Transverse colon (tissue), 4 donors: ENCODE data around the gene ZBTB32. TPM values are rescaled to one million over a fixed set of nuclear protein-coding genes. Genes with fewer than 3 reads are reported as not detected.

Experiments
- DNase-seq: peaks from one replicate; pipeline ENCODE4 v3.0.0-alpha.2; 2019
- H3K27ac ChIP-seq, 4 donors: fragments of 200-600 bp; sonication (generic); 2 replicates each; pipeline ENCODE4 v1.5.1; 2016 to 2018; ENCODE audit warnings: inconsistent platforms in 4 of 4
- H3K27me3 ChIP-seq: fragments of 200-600 bp; sonication (generic); 2 replicates; pipeline ENCODE4 v1.5.1; 2017; ENCODE audit warnings: inconsistent platforms
- H3K36me3 ChIP-seq, 4 donors: fragments of 200-600 bp; sonication (generic); 2 replicates each; pipeline ENCODE4 v1.5.1; 2017 to 2019; ENCODE audit warnings: inconsistent platforms in 4 of 4
- H3K4me1 ChIP-seq, 4 donors: fragments of 200-600 bp; sonication (generic); 2 replicates each; pipeline ENCODE4 v1.5.1; 2017 to 2020; ENCODE audit warnings: inconsistent platforms in 4 of 4
- H3K4me3 ChIP-seq, 4 donors: fragments of 200-600 bp; sonication (generic); 1 replicate in 1 of 4; 2 replicates in 3 of 4; pipeline versions ENCODE4 v1.5.1 to v1.6.1; 2017 to 2019; ENCODE audit warnings: inconsistent platforms in 4 of 4
- H3K9me3 ChIP-seq, 2 donors: fragments of 200-600 bp; sonication (generic); 2 replicates each; pipeline ENCODE4 v1.5.1; 2017 to 2019; ENCODE audit warnings: inconsistent platforms in 2 of 2
- CTCF ChIP-seq, 5 experiments: fragments of 200-600 bp in 3 of 5; fragments of 450-650 bp in 2 of 5; sonication (generic) in 3 of 5; IDR thresholded peaks; 1 replicate in 2 of 5; 2 replicates in 3 of 5; pipeline ENCODE4 v1.5.1; 2016 to 2017; ENCODE audit warnings: antibody characterized with exemption in 5 of 5, inconsistent platforms in 3 of 5, mild to moderate bottlenecking in 2 of 5, moderate library complexity in 1 of 5
- EP300 ChIP-seq: sonication (generic); formaldehyde crosslinking; IDR thresholded peaks from one replicate; pipeline ENCODE4 v1.6.1; 2017; ENCODE audit warnings: antibody characterized with exemption, low read depth
- POLR2A ChIP-seq: fragments of 450-650 bp; IDR thresholded peaks from one replicate; pipeline ENCODE4 v1.6.1; 2016; ENCODE audit warnings: antibody characterized with exemption, mild to moderate bottlenecking, moderate library complexity
- POLR2AphosphoS5 ChIP-seq, 3 donors: sonication (generic); formaldehyde crosslinking; IDR thresholded peaks; one replicate each; pipeline ENCODE4 v1.6.1; 2016; ENCODE audit warnings: antibody characterized with exemption in 3 of 3
- WGBS, 2 donors: methylation state at CpG; one replicate each; pipeline ENCODE4 v1.1.5; 2018; ENCODE audit warnings: low coverage in 1 of 2; 5-methylcytosine and 5-hydroxymethylcytosine counted together
- in situ Hi-C, 4 donors: fragments of 200-750 bp; cut with MboI; loops; one replicate each; pipeline versions ENCODE4 v1.15.0 to v1.15.1; 2017; ENCODE audit warnings: low sequenced_read_pairs in 3 of 4, low pct_ligation_motif_present in 1 of 4, low pct_unique_long_range_greater_than_20kb in 1 of 4
- intact Hi-C: fragments of 100-400 bp; cut with DNase I; formaldehyde crosslinking; loops from one replicate; pipeline ENCODE4 v1.15.1; 2023; ENCODE audit warnings: low total_unique reads
- total RNA-seq, 4 donors: library from RNA; depleted of rRNA; stranded (reverse); fragments of >200 nt; gene quantifications; one replicate each; pipeline ENCODE4 v1.1.0, GENCODE V29; 2016

The ZBTB32 gene
- total RNA-seq, 4 donors from 2014 or later, result not detected

- DNase-seq, result no peak
- intact Hi-C loops, result no loop called here
- Histone ChIP-seq H3K4me1 (peaks cover 4 to 14% (median 9%) of the 10 kb centered on the region in 4 donors), H3K36me3 (peaks cover 0 to 15% (median 3%) of the 10 kb centered on the region in 4 donors), H3K27me3 (no peaks in the 10 kb centered on the region), H3K4me3 (no peak overlapping the region), H3K27ac (no peak overlapping the region), H3K9me3 (no peaks in the 10 kb centered on the region)
- in situ Hi-C loops, result no loop called here
- WGBS, 2 donors, result 81% methylated on average over 22 of the region's 22 CpGs; no CpG with 5 or more reads in 1 of the 2 donors
- TF ChIP-seq CTCF (IDR thresholded peaks at IDR 0.05) (peak in 3 of 5 experiments; percentile 15 to 25 (median 22)), EP300 (no peak), POLR2AphosphoS5 (IDR thresholded peaks at IDR 0.05) (no peak), POLR2A (no peak)
These were observed 32.8 kb downstream of the ZBTB32 start for GRCh38 chr19:35736913-35737886.

GRCh38 chr19:35738021-35738886 lies 33.9 kb downstream of the ZBTB32 start:
- no peak overlapping the region for H3K4me3 ChIP-seq
- DNase-seq, result no peak
- no peaks in the 10 kb centered on the region for H3K27me3 ChIP-seq
- in situ Hi-C loops (no loop called here), intact Hi-C loops (no loop called here)
- no peaks in the 10 kb centered on the region for H3K9me3 ChIP-seq
- TF ChIP-seq POLR2AphosphoS5 (IDR thresholded peaks at IDR 0.05), result no peak
- TF ChIP-seq CTCF (IDR thresholded peaks at IDR 0.05), result no peak
- no peak for TF ChIP-seq POLR2A
- no peak for TF ChIP-seq EP300
- H3K36me3 ChIP-seq, result peaks cover 0 to 11% (median 3%) of the 10 kb centered on the region in 4 donors
- H3K4me1 ChIP-seq, result peaks cover 4 to 14% (median 9%) of the 10 kb centered on the region in 4 donors
- no peak overlapping the region for H3K27ac ChIP-seq
- 91 to 100% methylated on average over 2 to 37 of the region's 37 CpGs for WGBS, 2 donors

- H3K4me1 ChIP-seq, result peaks cover 4 to 14% (median 9%) of the 10 kb centered on the region in 4 donors
- no peaks in the 10 kb centered on the region for H3K9me3 ChIP-seq
- no peaks in the 10 kb centered on the region for H3K27me3 ChIP-seq
- WGBS, 2 donors, result 97% methylated on average over 2 of the region's 2 CpGs; no CpG with 5 or more reads in 1 of the 2 donors
- in situ Hi-C loops (no loop called here), intact Hi-C loops (no loop called here)
- H3K4me3 ChIP-seq, result no peak overlapping the region
- TF ChIP-seq EP300, result no peak
- H3K27ac ChIP-seq, result peak overlapping the region in 1 of 4 donors; percentile 97
- peaks cover 0 to 10% (median 3%) of the 10 kb centered on the region in 4 donors for H3K36me3 ChIP-seq
- no peak for DNase-seq
These were observed 34.5 kb downstream of the ZBTB32 start for GRCh38 chr19:35738887-35739229.

GRCh38 chr19:35739275-35740107 lies 35.1 kb downstream of the ZBTB32 start:
- H3K36me3 ChIP-seq, result peaks cover 0 to 7% (median 3%) of the 10 kb centered on the region in 4 donors
- peak overlapping the region in 3 of 4 donors; percentile 46 to 63 (median 52) for H3K4me3 ChIP-seq
- in situ Hi-C loops (no loop called here), intact Hi-C loops (loop anchor here (10.0 kb wide), 1 partner anchor 195 kb away; the partner anchor contains the start of gene LRFN3)
- TF ChIP-seq EP300, result no peak
- TF ChIP-seq POLR2AphosphoS5 (IDR thresholded peaks at IDR 0.05), result no peak
- no peak for TF ChIP-seq POLR2A
- no peaks in the 10 kb centered on the region for H3K9me3 ChIP-seq
- DNase-seq, result no peak
- H3K4me1 ChIP-seq, result peaks cover 7 to 21% (median 14%) of the 10 kb centered on the region in 4 donors
- H3K27me3 ChIP-seq, result no peaks in the 10 kb centered on the region
- peak overlapping the region; percentile 82 to 97 (median 88) for H3K27ac ChIP-seq
- 80 to 84% methylated on average over 2 to 29 of the region's 29 CpGs for WGBS, 2 donors
